Natural killer cell treated with Interleukin-12 subunit alpha and Interleukin-12 subunit beta and Interleukin-15 and Interleukin-18, amount 100 ng/mL, for 72 hours (primary cell): Measurements from ENCODE around the gene CMPK2. TPM values are rescaled to one million over a fixed set of nuclear protein-coding genes. Genes with fewer than 3 reads are reported as not detected.
"Not testable (repeated sequence)": the region's sequence is repeated elsewhere in the genome, so short reads cannot be mapped to it uniquely, and the experiment has no call there.

Experiments used
- ATAC-seq, 2 donors: fragments of 150-1000 bp; cut with Tn5 transposase in 1 of 2; sonication (Bioruptor Pico), chemical (Tn5 transposase) in 1 of 2; 2 replicates each; pipeline ENCODE4 v1.10.0; 2021
- DNase-seq: peaks from one replicate; pipeline ENCODE4 v3.0.0; 2022; ENCODE audit warnings: low spot score
- H3K27ac Mint-ChIP-seq, 2 donors: 1 replicate in 1 of 2; 2 replicates in 1 of 2; pipeline ENCODE4 v1.8.0; 2022; ENCODE audit warnings: mixed read lengths in 2 of 2, mild to moderate bottlenecking in 1 of 2, moderate library complexity in 1 of 2
- H3K27me3 Mint-ChIP-seq, 2 donors: 1 replicate in 1 of 2; 2 replicates in 1 of 2; pipeline ENCODE4 v1.8.0; 2022; ENCODE audit warnings: mixed read lengths in 2 of 2
- H3K36me3 Mint-ChIP-seq: one replicate; pipeline ENCODE4 v1.8.0; 2022; ENCODE audit warnings: mixed read lengths
- H3K4me1 Mint-ChIP-seq, 2 donors: 1 replicate in 1 of 2; 2 replicates in 1 of 2; pipeline ENCODE4 v1.8.0; 2022; ENCODE audit warnings: low read depth in 2 of 2, mixed read lengths in 2 of 2, mild to moderate bottlenecking in 1 of 2
- H3K4me3 Mint-ChIP-seq: one replicate; pipeline ENCODE4 v1.8.0; 2022; ENCODE audit warnings: mixed read lengths
- H3K9me3 Mint-ChIP-seq: 2 replicates; pipeline ENCODE4 v1.8.0; 2022; ENCODE audit warnings: mixed read lengths
- total RNA-seq, 2 donors: library from RNA; stranded (reverse); gene quantifications; one replicate each; pipeline ENCODE4 v1.2.3, GENCODE V29; 2022

CMPK2 gene, protein sequence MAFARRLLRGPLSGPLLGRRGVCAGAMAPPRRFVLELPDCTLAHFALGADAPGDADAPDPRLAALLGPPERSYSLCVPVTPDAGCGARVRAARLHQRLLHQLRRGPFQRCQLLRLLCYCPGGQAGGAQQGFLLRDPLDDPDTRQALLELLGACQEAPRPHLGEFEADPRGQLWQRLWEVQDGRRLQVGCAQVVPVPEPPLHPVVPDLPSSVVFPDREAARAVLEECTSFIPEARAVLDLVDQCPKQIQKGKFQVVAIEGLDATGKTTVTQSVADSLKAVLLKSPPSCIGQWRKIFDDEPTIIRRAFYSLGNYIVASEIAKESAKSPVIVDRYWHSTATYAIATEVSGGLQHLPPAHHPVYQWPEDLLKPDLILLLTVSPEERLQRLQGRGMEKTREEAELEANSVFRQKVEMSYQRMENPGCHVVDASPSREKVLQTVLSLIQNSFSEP
- total RNA-seq: 1 to 10 TPM; 5.7 to 6.4 TPM

DNA sequence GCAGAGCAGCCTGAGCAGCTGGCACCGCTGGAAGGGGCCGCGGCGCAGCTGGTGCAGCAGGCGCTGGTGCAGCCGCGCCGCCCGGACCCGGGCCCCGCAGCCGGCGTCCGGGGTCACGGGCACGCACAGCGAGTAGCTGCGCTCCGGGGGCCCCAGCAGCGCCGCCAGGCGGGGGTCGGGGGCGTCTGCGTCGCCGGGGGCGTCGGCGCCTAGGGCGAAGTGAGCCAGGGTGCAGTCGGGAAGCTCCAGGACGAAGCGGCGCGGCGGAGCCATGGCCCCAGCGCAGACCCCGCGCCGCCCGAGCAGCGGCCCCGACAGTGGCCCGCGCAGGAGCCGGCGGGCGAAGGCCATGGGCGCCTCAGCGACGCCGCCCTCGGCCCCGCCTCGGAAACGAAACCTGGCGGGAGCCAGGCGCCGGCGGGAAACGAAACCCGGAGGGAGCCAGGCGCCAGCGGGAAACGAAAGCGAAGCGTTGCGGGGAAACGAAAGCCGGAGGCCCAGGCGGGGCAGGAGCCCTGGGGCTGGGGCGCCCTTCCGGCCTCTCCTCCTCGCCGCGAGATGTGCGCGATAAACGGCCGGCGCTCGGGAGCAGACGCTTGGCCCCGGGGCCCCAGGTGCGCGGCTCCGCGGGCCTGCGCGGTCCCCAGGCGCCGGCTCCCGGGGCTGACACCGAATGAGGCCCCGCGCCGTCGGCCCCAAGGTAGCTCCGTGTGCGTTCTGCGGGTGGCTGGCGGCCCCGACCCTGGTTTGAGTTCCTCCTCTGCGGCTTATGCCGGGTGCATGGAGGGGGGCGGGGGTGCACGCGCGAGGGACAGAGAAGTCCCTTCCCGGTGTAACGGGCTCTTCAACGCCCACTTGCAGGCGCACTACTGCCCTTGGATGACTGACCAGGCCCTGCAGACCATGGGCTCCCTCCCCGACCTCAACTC, at the start of gene CMPK2:
Gene CMPK2, minus strand, starts transcription at position 562 of the 929 bp plus-strand sequence. Its CDS starts 211 bp downstream, at position 351.
- Mint-ChIP-seq H3K27me3 (no peaks in the 10 kb centered on the region), H3K36me3 (peaks cover 8% of the 10 kb centered on the region), H3K4me1 (peaks cover 12 to 18% of the 10 kb centered on the region in 2 donors)

DNA sequence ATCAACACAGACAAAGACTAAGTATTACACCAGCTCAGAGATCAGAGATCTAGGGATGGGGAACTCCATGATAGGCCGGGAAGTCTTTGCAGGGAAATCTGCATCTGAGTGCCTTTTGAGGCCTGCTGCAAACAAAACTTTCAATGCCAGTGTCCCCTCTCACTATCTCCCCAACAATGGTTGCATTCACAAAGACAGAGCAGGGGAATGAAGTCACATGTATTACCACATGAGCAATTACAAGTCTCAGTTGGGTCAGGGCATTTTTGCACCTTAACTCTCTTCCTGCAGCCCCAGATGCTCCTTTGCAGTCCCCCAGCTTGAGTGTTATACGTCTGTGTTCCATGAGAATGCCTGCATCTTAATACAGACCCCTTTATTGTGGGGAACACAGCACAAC, 49.7 kb upstream of the CMPK2 start:
- H3K27ac Mint-ChIP-seq: peak overlapping the region in 1 of 2 donors; percentile 65
- no peaks in the 10 kb centered on the region for H3K27me3 Mint-ChIP-seq
- peaks cover 7% of the 10 kb centered on the region for H3K36me3 Mint-ChIP-seq
- DNase-seq (no peak), ATAC-seq (no peak)
- peaks cover 54 to 63% of the 10 kb centered on the region in 2 donors for H3K4me1 Mint-ChIP-seq
- H3K9me3 Mint-ChIP-seq: peaks cover 3% of the 10 kb centered on the region
- peak overlapping the region; percentile 50 for H3K4me3 Mint-ChIP-seq

More for the DNA sequence above, at the start of gene CMPK2:
- peak; percentile 94 for DNase-seq
- ATAC-seq: peak; percentile 94 to 96
- Mint-ChIP-seq H3K4me3 (peak within 1 kb of the TSS; percentile 97), H3K27ac (peak within 1 kb of the TSS; percentile 81 to 93), H3K9me3 (no peaks in the 10 kb centered on the region)

DNA sequence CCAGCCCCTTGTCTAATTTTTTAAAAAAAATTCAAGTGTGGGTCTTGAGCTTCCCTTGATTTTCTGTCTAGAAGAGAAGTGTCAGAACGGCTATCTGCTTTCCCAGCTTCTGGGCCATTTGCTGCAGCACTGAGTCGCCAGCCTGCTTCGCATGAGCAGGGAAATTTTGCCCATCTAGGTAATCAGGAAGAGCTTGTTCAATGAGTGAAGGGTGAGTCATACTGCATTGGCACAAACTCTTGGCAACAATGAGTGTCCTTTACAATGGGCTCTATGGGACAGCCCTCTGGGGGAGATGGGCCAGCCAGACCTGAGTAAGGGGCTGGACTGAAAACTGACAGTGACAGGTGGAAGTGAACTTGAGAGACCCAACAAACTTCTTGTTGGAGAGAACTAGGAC, 49.1 kb upstream of the CMPK2 start:
- ATAC-seq: no peak
- Mint-ChIP-seq H3K9me3 (peaks cover 3% of the 10 kb centered on the region), H3K27ac (peak overlapping the region; percentile 44 to 65), H3K4me1 (peaks cover 60 to 69% of the 10 kb centered on the region in 2 donors), H3K36me3 (peaks cover 7% of the 10 kb centered on the region), H3K27me3 (no peaks in the 10 kb centered on the region), H3K4me3 (peak overlapping the region; percentile 50)
- DNase-seq: no peak

DNA sequence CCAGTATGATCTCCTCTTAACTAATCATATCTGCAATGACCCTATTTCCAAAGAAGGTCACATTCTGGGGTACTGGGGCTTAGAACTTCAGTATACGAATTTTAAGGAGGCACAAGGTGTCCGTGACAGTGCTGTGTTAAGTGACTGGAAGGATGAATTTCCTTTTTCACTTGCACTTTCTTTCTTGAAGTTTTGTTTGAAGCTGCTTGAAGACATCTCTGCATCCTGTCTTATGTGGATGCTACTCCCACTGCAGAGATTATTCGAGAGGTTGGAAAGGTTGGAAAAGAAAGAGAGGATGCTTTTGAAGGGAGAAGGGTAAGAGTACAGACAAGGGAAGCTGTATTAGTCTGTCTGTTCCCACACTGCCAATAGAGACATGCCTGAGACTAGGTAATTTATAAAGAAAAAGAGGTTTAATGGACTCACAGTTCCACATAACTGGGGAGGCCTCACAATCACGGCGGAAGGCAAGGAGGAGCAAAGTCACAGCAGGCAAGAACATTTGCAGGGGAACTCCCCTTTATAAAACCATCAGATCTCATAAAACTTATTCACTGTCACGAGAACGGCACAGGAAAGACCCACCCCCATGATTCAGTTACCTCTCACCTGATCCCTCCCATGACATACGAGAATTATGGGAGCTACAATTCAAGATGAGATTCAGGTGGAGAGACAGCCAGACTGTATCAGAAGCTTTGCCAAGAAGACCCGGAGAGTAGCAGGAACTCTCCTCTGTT, 47.9 kb upstream of the CMPK2 start:
- DNase-seq (no peak), ATAC-seq (no peak)
- Mint-ChIP-seq H3K4me3 (peak overlapping the region; percentile 69), H3K27ac (peak overlapping the region; percentile 92), H3K9me3 (peaks cover 6% of the 10 kb centered on the region), H3K27me3 (no peaks in the 10 kb centered on the region), H3K36me3 (peaks cover 7% of the 10 kb centered on the region), H3K4me1 (peaks cover 62 to 71% of the 10 kb centered on the region in 2 donors)

DNA sequence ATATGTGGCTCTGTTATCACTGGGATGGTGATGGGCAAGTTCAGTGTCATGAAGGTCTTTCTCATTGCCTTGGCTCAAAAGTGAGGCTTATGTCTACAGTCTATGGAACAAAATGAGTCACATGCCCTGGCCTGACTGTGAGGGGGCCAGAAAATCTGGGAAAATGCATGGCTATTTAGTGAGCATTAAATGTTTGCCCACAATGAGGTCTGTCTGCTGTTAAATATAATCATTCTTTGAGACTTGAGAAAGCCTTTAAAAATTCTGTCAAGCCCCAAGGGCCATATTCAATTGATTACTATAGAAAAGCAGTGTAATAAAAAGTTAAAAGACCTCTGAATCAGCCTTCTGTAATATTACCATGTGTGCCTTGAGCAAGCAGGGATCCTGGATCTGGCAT, 46.0 kb upstream of the CMPK2 start:
- ATAC-seq: no peak
- Mint-ChIP-seq H3K4me1 (peaks cover 81 to 88% of the 10 kb centered on the region in 2 donors), H3K27ac (peak overlapping the region; percentile 92), H3K27me3 (no peaks in the 10 kb centered on the region), H3K9me3 (peaks cover 6% of the 10 kb centered on the region), H3K36me3 (peaks cover 17% of the 10 kb centered on the region), H3K4me3 (peak overlapping the region; percentile 83)
- no peak for DNase-seq

DNA sequence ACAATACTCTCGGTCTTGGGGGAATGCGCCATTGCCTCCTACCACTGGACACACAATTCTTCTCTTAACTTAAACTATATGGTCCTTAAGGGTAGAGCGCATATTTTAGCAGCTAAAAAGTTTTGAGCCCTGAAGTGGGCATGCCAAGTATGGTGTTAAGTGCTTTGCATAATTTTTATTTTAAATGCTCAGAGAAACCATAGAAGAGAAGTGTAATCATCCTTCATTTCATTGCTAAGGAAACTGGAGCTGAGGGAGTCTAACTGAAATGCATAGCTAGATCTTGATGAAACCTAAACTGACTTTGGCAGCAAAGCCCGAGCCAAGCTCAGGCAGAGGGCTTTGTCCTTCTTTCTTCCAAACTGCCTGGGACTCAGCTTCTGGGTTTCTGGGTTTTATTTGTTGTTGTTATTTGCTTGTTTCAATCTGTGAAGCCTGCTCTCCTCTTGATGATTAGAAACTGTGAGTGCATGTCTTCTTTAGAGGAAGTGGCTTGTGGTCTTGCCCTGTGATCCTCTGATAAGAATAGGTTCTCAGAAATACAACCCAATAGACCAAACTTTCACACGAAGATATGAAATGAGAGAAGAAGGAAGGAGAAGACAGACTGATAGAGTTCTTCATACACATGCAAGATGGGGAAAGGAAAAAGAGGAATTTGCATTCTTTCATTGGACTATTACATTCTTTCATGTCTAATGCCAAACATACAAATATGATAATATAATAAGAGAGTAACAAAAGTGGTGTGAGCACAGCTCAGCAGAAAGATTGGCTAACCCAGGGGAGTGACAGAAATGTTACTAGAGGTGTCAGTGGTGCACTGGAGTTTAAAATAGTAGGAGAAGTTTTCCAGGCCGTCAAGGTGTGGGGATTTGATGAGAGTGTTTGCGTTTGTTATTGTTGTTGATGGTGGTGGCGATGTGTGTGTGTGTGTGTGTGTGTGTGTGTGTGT, 44.0 kb upstream of the CMPK2 start:
- no peaks in the 10 kb centered on the region for H3K27me3 Mint-ChIP-seq
- DNase-seq: no peak
- peaks cover 17% of the 10 kb centered on the region for H3K36me3 Mint-ChIP-seq

DNA sequence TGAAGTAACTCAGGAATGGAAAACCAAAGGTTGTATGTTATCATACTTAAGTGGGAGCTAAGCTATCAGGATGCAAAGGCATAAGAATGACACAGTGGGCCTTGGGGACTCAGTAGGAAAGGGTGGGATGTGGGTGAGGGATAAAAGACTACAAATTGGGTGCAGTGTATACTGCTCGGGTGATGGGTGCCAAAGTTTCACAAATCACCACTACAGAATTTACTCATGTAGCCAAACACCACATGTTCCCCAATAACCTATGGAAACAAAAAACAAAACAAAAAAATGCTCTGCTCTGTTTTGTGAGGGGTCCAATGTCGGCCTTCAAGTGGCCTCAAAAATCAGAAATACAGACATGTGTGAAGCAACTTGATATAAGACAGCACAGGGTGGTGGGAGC, 42.6 kb upstream of the CMPK2 start:
- peak overlapping the region; percentile 92 for H3K27ac Mint-ChIP-seq

More for the DNA sequence above, 44.0 kb upstream of the CMPK2 start:
- peaks cover 6% of the 10 kb centered on the region for H3K9me3 Mint-ChIP-seq
- H3K4me1 Mint-ChIP-seq: peaks cover 81 to 89% of the 10 kb centered on the region in 2 donors
- peak; percentile 81 to 86 for ATAC-seq
- peak overlapping the region; percentile 83 for H3K4me3 Mint-ChIP-seq
- peak overlapping the region; percentile 92 for H3K27ac Mint-ChIP-seq

DNA sequence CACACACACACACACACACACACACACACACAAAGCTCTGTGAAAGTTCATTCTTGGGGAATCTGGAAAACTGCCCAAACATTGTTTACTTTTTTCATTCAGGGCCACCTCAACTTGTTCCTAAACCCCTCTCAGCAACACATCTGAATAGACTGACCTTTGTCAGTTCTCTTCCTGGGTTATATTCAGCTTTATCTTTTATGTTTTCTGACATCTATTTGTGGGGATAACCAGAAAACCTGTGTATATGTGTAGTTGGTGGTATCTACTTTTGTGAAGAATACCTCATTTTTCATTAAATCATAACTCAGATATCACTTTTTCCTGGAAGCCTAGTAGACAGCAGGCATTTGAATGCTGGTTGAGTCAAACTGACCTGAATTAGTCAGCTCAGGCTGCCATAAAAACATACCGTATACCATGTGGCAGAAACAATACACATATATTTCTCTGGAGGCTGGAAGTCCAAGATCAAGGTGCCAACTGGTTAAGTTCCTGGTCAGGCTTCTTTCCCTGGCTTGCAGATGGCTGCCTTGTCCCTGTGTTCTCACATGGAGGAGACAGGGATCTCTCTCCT, 40.5 kb upstream of the CMPK2 start:
- H3K4me3 Mint-ChIP-seq: peak overlapping the region; percentile 83
- ATAC-seq (peak; percentile 69 to 78), DNase-seq (no peak)
- peaks cover 35% of the 10 kb centered on the region for H3K36me3 Mint-ChIP-seq
- peaks cover 15% of the 10 kb centered on the region for H3K9me3 Mint-ChIP-seq
- H3K27me3 Mint-ChIP-seq: no peaks in the 10 kb centered on the region
- H3K27ac Mint-ChIP-seq: peak overlapping the region; percentile 92
- peaks cover 71 to 80% of the 10 kb centered on the region in 2 donors for H3K4me1 Mint-ChIP-seq

More for the DNA sequence above, 42.6 kb upstream of the CMPK2 start:
- ATAC-seq (peak in 1 of 2 donors; percentile 10), DNase-seq (no peak)
- Mint-ChIP-seq H3K4me3 (peak overlapping the region; percentile 83), H3K36me3 (peaks cover 15% of the 10 kb centered on the region), H3K4me1 (peaks cover 74 to 82% of the 10 kb centered on the region in 2 donors), H3K27me3 (no peaks in the 10 kb centered on the region), H3K9me3 (peaks cover 8% of the 10 kb centered on the region)

DNA sequence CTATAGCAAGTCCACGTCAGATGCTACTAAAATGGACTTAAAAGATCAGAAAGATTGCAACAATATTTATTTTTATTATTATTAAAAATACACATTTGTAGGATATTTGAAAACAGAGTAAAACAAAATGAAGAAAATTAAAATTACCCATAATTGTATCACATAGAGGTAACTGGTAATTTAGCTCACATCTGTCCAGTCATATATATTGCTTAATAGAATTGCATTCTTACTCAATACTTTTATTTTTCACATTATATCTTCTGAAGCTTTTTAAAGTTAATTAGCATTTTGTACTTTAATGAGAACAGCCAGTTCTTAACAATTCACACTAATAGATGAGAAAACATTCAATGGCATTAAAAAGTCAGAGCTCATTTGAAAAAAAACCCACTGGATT, 40.0 kb upstream of the CMPK2 start:
- Mint-ChIP-seq H3K27ac (peak overlapping the region; percentile 92), H3K36me3 (peaks cover 39% of the 10 kb centered on the region), H3K27me3 (no peaks in the 10 kb centered on the region), H3K9me3 (peaks cover 14% of the 10 kb centered on the region), H3K4me1 (peaks cover 66 to 74% of the 10 kb centered on the region in 2 donors), H3K4me3 (no peak overlapping the region)
- no peak for DNase-seq
- no peak for ATAC-seq

DNA sequence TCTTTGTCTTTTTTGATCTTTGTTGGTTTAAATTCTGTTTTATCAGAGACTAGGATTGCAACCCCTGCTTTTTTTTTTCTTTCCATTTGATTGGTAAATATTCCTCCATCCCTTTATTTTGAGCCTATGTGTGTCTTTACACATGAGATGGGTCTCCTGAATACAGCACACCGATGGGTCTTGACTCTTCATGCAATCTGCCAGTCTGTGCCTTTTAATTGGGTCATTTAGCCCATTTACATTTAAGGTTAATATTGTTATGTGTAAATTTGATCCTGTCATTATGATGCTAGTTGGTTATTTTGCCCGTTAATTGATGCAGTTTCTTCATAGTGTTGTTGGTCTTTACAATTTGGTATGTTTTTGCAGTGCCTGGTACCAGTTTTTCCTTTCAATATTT, 36.9 kb upstream of the CMPK2 start:
- H3K4me3 Mint-ChIP-seq, DNase-seq, ATAC-seq, H3K27me3 Mint-ChIP-seq: not testable (repeated sequence)
- Mint-ChIP-seq H3K4me1 (peaks cover 35 to 54% of the 10 kb centered on the region in 2 donors), H3K36me3 (peaks cover 43% of the 10 kb centered on the region), H3K27ac (peak overlapping the region in 1 of 2 donors; percentile 2), H3K9me3 (peaks cover 11% of the 10 kb centered on the region)

DNA sequence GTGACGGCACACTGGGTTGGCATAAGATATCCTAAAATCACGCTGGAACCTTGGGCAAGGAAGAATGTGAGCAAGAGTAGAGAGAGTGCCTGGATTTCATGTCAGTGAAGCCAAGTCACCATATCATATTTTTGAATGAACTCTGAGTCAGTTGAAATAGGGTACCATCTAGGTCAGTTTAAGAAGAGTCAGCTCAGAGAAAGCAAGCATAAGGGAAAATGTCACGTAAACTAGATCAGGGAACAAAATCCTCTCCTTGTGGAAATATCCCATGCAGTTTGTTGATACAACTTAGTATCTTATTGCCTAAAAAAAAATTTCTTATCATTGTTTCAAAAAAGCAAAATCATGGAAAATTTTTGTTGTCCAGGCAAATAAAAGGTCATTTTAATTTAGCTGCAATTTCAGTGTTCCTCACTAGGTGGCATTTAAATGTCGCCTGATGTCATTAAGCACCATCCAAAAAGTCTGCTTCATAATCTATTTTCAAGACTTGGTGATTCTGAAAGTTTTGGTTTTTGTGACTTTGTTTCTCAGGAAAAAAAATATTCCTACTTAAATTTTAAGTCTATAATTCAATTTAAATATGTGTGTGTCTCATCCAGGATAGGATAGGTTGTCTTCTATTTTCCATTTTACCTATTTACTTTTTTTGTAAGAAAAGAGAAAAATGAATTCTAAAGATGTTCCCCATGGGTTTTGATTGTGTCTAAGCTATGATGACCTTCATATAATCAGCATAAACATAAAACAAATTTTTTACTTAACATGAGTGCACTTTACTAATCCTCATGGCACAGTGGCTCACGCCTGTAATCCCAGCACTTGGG, 31.4 kb upstream of the CMPK2 start:
- Mint-ChIP-seq H3K9me3 (peaks cover 8% of the 10 kb centered on the region), H3K27me3 (no peaks in the 10 kb centered on the region), H3K4me3 (no peak overlapping the region), H3K27ac (no peak overlapping the region), H3K36me3 (peaks cover 20% of the 10 kb centered on the region), H3K4me1 (peaks cover 3 to 19% of the 10 kb centered on the region in 2 donors)
- ATAC-seq: no peak
- no peak for DNase-seq
